Measurements from ENCODE around the gene LPCAT1.

LPCAT1 gene

DNA sequence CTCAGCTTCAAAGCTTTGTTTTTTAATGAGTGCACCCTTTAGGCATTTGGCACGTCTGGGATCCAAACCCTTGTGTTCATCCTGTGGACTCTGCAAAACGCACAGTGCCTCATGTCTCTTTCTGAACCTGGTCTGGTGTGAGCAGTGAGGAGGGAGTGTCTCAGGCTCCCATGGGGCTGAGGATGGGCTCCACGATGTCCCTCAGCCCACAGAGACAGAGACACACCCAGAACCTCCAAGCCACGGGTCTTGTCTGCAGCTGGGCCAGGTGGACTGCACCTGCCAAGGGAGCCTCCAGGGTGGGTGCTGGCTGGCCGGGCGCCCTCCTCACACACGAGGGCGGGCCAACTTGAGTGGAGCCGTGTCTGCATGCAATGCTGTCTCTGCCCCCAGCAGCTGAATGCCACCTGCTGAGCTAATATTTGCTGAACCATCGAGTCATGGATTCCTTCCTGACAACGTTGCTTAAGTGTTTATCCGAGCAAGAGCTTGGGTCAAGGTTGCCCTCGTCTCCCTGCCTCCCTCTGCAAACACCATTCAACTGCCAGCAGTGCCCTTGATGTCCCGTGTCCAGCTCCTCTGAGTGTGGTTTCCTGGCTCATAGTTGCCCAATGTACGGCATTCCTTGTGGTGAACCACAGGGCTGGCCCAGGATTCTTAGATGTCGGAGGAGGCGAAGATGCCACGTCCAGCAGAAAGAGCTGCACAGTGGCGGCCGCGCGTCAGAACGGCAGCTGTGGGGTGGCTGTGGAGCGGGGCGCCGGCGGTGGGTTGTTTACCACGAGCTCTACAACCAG, 31.4 kb upstream of the LPCAT1 start:
- DNase-seq = no peak

DNA sequence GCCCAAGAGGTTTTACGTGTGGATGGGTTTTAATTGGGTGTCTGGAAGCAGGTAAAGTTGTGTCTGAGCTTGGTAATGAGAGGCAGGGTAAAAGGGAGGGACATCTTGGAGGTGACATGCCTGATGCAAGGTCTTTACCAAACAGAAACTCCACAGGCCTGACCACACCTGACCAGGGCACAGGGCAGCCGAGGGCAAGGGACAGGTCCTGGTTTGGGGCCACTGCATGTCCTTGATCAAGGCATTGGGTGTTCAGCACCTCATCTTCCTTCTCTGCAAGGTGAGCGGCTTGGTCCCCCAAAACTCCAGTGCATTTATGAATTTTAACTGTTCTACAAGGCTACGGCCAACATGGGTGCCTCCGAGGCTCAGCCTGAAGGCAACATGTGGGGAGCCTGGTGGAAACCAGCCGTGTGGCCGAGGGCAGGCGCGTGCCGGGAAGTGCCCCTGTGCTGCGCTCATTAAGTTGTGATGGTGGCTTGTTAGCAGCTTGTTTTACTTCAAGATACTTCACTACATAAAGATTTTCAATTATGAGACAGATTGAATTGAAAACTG, 30.7 kb upstream of the LPCAT1 start:
- DNase-seq = no peak

DNA sequence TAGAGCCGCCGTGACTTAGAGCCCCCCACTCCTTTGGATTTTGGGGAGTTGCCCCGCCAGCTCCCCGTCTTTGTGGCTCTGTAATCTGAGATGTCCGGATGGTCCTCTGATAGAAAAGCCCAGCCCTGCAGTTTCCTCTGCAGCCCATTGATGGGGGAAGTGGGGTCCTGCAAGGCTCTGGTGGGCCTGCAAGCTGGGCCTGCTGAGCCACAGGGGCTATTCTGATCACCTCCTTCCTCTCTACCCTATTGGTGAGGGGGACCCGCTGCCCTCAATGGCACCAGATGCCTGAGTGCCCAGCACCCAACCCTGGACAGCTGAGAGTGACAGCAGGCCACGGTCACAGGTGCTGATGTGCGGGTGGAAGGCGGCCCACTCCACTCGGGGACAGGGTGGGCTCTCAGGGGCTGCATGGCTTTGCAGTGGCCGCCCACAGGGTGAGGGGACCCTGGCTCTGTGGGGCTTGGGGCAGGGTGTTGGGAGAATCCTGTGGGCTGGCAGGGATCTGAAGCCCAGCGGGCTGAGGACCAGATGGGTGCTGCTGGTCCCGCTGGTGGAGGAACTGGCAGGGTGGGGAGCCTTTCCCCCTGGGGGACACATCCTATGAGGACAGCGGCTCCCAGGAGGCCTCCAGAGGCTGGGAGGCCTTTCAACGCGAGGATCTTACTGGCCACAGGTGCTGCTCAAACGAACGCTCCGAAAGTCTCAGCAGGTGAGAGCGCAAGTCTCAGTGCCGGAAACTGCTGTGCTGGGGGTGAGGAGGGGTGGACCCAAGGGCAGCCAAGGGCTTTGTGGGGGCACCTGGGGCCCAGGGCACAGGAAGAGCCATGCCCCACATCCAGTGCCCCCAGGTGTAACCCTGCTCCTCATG, 30.0 kb upstream of the LPCAT1 start:
- no peak for DNase-seq

DNA sequence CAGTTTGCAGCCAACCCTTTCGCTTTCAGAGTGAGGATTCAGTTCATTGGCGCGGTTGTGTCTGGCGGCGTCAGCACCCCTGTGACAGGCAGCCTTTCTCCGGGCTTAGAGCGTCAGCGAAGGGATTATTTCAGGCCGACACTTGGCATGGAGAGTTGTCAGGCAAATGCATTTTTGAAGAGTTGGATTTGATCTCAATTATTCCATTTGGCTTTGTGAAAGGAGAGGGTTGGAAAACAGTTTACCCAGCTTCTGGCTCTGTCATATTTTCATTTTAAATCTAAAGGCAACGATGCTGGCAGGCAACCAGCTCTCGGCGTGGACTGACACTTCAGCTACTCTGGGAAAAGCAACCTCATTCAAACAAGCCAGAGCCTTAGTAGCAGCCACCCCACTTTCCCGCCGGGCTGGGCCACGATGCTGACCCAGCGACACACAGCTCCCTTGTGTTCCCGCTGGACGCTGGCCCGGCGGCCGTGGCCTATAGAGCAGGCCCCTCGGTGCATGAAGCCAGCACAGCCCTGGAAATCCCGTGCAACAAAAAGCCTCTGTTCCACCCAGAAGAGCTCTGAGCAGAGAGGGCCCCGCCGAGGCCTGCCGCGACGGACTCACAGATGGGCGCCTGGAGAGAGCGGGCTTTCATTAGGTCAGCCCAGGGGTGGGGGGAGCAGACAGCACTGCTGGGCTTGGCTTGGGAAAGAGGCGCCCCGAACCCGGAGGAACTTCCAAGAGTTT, 28.9 kb upstream of the LPCAT1 start:
- no peak for DNase-seq

DNA sequence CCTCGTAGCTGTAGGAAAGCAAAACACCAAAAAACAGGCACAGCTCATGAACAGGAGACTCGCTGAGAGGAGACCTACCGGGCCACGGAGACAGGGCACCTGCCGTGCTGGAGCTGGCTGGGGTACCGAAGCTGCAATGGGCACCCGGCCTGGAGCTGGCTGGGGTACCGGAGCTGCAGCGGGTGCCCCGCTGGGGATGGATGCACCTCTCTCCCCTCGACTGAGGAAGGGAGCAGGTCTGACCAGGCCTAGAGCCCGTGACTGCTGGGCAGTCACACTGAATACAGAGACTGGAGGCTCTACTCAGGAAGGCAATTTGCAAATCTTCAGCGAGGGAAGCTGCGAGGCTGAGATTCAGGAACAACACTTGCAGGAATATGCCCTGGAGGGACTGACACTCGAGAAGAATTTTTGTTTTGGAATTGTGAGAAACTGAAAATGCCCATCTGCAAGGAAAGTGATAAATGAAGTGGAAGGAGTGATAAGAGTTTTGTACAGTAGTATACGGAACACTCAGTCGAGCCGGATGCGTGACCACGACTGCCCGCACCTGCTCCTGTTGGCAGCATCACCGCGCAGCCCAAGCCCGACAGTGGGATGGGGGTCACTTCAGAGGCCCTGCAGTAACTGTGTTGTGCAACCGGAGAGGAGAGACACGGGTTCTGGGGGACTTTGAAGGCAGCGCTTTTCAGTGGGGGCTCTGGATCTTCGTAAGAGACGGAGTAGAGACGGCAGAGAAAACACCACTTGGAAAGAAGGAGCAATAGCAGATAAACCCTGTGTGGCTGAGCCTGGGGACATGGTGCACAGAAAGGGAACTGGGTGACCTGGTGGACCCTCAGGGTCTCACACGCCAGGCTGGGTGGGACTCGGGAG, 27.9 kb upstream of the LPCAT1 start:
- no peak for DNase-seq

DNA sequence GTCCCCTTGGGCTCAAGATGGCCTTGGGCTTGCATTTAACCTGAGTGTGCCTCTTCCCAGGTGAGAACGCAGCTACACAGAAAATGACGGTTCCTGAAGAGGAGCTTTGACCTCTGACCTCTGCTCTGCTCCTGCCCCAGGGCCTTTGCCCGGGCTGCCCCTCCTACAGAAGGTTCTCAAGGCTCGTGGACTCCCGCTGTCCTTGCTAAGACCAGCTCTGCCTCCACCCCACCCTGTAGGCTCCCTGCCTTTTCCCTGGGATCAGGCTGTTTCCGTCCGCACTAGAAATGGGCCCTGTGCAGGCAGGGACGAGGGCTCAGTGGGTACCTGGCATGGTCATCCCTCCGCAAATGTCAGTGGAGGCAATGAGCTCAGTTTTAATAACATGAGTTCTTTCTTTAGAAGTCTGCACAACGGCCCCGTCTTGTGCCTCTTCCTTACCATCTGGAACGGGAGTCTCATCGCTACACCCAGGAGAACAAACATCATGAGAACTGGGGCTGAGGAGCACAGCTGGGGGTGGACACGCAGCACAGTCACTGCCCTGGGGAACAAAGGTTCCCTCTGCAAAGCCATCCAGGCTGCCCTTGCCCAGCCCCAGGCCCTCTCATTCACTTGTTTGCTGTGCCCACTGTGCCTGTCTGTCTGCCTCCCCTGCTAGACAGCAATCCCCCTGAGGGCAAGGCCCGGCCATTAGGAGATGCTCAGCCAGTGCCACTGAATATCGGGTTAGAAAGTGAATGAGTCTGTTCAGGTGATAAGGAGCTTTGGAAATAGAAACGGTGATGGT, 26.7 kb upstream of the LPCAT1 start:
- DNase-seq = no peak

DNA sequence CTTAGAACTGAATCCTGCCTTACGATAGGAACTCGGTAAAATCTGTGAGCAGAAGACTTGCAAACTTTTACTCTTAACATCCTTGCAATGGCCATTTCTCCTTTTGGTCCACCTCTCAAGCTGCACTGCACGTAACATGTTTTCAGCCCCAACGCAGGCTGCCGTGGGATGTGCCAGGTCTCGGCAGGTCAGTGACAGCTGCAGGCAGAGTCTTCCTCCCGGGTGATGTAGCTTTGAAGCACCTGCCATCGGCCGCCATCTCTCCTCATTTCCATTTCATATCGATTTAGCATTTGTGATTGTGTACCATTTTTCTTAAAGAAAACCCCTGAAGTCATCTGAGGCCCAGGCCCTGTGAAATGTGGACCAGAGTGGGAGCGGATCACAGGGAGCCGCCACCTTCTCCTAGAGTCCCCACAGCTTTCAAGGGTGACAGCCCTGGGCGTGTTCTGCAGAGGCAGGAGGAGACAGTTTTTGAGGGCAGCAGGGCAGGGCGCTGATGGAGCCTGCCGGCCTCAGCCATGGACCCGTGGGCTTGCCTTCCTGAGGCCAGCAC, 25.8 kb upstream of the LPCAT1 start:
- DNase-seq = no peak

DNA sequence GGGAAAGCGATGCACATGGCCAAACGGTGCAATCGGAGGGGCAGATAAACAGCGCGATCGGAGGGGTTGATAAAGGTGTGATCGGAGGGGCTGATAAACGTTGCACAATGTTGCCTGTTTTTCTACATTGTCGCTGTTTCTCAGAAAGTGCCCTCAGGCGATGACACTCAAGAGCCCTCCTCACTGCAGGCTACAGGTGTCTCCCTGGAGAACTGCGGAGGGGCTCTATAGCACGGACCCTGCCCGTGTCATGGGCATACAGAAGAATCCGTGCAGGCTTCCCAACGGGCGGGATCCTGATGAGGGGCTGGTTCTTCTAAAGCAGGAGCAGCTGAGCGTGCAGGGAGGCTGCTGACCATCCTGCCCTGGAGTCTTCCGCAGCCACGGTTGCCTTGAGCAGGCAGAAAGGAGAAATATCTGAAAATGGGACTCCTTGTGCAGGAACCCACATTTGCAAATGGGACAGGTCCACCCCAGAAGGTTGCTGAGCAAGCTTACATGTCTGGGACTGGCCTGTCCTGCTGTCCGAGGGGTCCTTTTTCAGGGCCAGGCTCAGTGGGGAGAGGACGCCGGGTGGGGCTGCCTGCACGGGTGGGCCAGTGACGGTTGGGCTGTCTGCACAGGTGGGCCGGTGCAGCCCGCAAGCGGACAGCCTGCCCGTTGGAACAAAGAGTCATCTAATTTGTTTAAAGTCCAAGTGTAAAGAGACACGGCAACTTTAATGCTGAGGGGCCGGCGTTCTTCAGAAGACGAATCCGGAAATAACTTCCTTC, 25.1 kb upstream of the LPCAT1 start:
- DNase-seq = no peak

DNA sequence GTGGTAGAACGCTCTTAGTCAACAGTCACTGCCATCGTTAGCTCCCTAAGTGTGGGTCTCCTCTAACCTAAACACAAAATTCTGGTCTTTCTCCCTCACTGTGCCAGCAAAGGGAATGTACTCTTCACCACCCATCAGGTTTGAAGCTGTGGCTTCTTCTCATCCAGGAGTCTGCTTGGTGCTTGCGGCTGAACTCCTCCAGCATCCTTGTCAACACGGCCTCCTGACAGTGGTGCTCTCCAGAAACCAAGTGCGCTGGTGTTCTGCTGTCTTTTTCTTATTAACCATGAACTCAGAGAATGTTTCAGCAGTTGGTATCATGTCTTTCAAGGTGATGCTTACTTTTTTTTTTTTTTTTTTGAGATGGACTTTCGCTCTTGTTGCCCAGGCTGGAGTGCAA, 23.9 kb upstream of the LPCAT1 start:
- no peak for DNase-seq

DNA sequence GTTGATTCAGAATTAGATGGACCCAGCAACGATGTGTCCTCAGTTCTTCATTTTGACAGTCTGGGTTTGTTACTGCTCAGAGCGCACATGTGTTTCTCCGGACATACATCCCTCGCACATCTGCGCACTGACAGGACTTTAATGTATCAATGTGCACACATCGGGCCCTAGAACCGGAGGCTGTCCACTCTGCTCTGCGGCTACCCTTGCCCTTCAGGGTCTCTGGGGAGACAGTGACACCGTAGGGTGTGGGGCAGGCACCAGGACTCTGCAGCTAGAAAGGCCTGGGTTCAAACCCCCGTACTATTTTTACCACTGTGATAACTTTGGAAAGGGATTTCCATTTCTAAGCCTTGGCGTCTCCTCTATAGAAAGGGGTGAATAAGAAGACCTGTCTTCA, 23.5 kb upstream of the LPCAT1 start:
- DNase-seq = no peak

DNA sequence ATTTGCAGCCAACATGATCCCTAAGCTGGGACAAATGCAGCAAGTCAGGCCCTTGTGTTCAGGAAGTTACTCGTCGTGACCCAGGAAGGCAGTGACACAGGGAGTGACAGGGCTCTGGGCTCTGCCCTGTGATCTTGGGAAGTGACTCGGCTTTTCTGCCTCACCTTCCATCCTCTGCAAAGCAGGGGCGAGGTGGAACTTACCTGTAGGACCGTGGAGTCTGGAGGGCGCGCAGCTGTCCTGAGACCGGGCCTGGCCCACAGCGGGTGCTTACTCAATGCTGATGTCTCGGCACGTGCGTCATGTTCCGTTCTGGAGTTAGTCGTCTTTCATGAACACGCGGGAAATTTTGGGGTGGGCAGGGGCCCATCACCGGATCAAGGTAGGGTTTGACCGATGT, 22.8 kb upstream of the LPCAT1 start:
- DNase-seq = no peak

DNA sequence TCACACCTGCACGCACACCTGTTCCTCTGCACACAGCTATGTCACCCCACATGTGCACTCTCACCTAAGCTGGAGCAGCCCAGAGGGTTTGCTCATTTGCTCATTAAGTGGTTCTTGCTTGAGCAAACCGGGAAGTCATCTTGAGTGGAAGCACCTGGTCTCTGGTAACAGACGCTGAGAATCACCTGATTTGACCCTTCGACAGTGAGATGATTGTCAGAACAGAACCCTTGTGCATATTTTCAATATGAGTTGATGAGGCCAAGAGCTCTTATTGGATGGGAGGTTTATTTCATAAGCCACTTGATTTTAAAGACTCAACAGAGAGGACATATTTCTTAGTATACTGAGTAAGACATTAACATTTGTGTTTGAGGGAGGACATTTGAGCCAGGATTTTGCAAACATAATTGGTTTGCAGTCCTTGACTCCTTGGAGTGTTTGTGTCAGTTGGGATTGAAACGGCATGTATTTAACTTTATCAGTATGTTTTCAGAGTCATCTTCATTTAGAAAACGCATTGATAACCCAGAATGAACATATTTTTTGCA, 22.1 kb upstream of the LPCAT1 start:
- no peak for DNase-seq

DNA sequence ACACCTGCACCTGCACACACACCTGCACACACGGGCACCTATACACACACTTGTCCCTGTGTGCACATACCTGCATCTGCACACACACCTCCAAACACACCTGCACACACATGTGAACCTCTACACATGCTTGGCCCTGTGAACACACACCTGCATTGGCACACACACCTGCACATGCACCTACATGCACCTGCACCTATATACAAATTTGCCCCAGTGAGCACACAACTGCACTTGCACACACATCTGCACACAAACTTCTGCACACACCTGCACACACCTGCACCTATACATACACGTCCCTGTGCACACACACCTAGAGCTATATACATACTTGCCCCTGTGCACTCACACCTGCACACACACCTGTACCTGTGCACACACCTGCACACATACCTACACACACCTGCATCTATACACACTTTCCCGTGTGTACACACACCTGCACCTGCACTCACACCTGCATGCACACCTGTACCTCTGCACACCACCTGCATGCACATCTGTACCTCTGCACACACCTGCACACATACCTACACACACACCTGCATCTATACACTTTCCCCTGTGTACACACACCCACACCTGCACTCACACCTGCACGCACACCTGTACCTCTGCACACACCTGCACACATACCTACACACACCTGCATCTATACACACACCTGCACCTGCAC, 21.5 kb upstream of the LPCAT1 start:
- no peak for DNase-seq

DNA sequence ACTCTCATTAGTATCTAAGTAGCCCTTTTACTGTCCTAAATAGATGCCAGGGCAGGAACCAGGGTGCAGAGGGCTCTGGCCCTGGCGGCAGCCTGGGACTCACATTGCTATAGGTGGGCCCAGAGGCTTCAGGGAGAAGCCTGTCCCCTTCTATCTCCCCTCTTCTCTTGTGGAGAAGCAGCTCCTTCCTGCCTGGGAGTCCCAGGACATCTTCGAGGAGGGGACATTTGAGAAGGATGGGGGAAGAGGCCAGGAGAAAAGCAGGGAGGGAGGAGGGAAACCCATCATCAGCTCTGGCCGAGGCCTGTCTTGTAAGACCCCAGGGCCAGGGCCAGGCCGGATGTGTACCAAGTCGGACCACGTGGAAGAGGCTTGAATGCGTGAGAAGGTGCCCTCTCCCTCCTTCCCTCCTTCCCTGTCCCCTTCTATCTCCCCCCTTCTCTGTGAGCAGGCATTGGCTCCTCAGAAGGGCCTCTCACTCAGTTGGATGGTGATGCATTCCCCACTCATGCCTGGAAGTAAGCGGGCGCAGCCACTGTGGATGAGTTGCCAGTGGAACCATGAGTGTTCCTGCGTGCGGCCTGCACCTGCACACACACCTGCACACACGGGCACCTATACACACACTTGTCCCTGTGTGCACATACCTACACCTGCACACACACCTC, 20.7 kb upstream of the LPCAT1 start:
- DNase-seq = no peak

DNA sequence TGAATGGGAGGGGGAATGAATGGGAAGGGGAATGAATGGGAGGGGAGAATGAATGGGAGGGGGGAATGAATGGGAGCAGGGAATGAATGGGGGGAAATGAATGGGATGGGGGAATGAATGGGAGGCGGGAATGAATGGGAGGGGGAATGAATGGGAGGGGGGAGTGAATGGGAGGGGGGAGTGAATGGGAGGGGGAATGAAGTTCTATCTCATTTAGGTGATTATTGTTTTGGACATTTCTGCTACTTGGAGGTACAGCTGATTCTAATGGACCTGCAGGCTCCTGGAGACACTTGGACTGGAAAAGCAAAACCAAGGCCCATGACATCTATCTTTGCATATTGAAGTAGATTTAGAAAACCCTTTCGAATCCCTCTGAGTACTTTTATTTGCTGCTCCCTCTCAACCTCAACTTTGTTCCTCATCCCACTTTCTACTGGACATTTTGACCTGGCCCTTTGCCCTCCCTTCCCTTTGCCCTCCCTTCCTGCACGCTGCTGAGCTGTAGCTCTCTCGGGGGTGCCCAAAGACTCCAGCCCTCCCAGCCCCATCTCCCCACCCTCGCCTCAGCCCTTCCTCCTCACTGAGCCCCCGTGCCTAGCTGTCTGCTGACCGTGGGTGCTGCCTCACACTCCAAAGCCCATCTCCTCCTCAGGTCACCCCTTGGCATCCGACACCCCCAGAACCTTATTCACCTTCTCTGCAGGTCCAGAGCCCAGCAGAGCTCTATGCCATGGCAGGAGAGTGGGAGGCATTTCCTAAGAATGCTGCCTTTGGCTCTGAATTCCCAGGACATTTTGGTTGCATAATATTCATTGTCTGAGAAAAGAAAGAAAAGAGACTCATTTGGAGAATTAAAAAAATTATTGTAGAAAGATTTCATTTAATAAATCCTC, 19.9 kb upstream of the LPCAT1 start:
- no peak for DNase-seq

DNA sequence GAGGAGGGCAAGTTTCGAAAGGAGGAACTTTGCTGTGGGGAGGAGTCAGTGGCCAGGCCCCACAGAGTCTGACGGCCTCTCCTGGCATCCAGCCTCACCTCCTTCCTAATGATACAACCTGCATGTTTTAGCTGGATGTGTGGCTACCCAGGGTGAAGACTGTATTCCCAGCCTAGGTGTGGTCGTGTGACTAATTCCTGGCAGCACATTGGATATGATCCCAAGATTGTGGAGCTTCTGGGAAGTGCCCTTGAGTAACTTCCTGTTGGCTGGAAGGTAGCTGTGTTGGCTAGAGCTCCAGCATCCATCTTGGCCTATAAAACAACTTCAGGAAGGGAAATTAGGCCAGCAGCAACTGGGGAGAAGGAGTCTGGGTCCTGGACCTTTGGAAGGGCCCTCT, 19.0 kb upstream of the LPCAT1 start:
- no peak for DNase-seq

DNA sequence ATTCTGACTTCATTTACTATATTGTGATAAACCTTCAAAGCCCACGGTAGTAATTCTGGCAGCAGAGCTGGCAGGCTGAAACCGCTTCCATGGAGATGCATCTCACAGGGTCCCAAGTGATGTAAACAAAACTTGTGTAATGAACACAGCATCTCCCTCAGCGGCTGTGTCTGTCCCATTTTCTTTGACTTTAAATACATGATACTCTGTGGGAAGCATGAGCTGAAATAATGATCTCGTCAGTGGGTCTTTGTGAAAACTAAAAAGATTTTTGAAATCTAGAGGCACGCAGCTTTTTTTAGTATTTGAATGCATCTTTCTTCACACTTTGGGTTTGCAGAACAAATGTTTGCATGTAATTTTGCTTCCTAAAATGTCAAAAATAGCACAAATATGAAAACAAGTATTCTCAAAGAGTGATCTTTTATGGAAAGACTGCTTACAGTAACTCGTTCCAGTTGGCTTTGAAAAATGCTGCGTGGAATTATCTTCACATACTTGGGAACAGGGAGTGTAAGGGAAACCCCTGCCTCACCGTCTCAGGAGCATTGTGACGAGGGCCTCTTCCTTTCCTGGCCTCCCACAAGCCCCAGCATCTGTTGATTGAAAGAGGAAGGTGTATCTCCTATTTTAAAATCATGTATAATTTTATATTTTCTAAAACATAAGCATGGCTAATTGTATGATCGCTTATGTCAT, 18.1 kb upstream of the LPCAT1 start:
- no peak for DNase-seq

Measured in activated gamma-delta T cell treated with Interleukin-2 at 50 U/mL for 16 hours (primary cell).